ENCODE data around the gene SUV39H1.
"Not testable (repeated sequence)": the region's sequence is repeated elsewhere in the genome, so short reads cannot be mapped to it uniquely, and the experiment has no call there.

SUV39H1 gene, protein sequence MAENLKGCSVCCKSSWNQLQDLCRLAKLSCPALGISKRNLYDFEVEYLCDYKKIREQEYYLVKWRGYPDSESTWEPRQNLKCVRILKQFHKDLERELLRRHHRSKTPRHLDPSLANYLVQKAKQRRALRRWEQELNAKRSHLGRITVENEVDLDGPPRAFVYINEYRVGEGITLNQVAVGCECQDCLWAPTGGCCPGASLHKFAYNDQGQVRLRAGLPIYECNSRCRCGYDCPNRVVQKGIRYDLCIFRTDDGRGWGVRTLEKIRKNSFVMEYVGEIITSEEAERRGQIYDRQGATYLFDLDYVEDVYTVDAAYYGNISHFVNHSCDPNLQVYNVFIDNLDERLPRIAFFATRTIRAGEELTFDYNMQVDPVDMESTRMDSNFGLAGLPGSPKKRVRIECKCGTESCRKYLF

DNA sequence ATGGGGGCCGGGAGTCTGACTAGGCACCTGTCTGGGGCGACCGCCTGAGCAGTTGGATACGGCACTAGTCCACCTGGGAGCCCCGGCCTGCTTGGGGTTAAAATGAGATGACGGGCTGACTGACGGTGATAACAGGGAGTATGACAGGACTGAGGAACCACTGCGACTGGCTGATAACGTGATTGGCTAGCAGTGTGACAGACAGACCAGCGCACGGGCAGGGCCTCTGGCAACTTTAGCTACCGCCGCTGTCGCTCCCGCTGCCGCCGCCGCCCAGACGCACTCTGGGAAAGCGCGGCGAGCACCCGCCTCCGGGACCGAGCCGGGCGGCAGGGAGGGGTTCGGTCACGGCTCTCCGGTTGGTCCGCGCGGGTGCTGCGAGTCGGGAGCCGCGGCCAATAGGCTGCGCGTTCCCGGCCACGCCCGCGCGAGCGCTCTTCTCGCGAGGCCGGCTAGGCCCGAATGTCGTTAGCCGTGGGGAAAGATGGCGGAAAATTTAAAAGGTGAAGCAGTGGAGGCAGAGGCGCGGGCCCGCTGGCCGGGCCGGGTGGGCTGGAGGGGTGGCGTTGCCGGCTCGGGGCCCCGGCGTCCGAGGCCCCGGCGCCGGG, at the start of gene SUV39H1:
SUV39H1 (plus strand) TSS at position 434 of the 608 bp plus-strand sequence; CDS start at position 485, 51 bp downstream.
- DNase-seq (ENCODE audit: low read depth in 2 of 2): peak; percentile 72 to 73

DNA sequence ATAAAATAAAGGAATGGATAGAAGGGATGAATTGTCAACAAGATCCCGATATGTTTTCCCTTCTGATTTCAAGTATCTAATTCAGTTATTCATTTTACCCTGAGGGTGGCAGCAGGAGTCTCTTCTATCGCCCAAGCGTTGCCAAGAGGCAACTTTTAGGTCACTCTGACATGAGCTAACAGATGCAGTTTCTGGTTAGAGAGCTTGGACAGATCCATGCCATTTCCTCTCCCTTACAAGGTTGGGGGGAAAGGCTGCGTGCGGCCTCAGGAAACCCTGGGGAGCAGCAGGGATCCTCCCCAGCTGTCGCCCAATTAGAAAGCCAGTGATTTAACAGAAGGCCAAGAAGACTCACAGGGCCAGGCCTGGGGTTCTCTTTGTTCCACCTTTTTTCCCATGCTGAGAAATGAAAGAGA, 48.2 kb upstream of the SUV39H1 start:
- DNase-seq (ENCODE audit: low read depth in 2 of 2): no peak

DNA sequence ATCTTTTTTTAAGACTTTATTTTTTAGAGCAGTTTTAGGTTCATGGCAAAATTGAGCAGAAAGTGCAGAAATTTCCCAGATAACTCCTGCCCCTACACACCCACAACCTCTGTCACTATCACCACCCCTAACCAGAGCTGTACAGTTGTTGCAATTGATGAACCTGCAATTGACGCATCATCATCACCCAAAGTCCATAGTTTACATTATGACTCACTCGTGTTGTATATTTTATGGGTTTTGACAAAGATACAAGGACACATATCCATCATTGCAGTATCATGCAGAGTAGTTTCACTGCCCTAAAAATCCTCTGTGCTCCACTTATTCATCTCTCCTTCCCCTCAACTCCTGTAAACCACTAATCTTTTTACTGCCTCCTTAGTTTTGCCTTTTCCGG, 47.4 kb upstream of the SUV39H1 start:
- DNase-seq (ENCODE audit: low read depth in 2 of 2): no peak

DNA sequence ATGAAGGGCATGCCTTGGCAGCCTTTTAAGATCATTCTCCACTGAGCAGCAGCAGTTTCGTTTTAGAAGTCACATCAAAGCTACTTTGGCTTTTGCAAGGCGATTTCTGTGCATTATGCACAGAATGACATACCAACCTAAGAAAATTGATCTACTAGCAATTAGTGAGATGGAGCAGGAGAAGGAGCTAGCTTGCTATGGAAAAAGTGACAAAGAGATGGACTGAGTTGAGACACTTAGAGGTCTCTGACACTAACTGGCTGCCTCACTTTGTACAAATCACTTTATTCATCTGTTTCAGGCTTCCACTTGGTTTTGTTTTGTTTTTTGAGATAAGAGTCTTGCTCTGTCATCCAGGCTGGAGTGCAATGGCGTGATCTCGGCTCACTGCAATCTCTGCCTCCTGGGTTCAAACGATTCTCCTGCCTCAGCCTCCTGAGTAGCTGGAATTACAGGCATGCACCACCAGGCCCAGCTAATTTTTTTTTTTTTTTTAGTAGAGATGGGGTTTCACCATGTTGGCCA, 44.4 kb upstream of the SUV39H1 start:
- DNase-seq (ENCODE audit: low read depth in 2 of 2): not testable (repeated sequence)

DNA sequence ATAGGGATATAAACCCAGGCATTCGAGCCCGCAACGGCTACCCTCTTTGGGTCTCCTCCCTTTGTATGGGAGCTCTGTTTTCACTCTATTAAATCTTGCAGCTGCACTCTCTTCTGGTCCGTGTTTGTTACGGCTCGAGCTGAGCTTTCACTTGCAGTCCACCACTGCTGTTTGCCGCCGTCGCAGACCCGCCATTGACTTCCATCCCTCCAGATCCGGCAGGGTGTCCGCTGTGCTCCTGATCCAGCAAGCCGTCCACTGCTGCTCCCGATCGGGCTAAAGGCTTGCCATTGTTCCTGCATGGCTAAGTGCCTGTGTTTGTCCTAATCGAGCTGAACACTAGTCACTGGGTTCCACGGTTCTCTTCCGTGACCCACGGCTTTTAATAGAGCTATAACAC, 41.8 kb upstream of the SUV39H1 start:
- DNase-seq (ENCODE audit: low read depth in 2 of 2): not testable (repeated sequence)

DNA sequence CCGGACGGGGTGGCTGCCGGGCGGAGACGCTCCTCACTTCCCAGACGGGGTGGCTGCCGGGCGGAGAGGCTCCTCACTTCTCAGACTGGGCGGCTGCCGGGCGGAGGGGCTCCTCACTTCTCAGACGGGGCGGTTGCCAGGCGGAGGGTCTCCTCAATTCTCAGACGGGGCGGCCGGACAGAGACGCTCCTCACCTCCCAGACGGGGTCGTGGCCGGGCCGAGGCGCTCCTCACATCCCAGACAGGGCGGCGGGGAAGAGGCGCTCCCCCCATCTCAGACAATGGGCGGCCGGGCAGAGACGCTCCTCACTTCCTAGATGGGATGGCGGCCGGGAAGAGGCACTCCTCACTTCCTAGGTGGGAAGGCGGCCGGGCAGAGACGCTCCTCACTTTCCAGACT, 36.8 kb upstream of the SUV39H1 start:
- DNase-seq (ENCODE audit: low read depth in 2 of 2): not testable (repeated sequence)

DNA sequence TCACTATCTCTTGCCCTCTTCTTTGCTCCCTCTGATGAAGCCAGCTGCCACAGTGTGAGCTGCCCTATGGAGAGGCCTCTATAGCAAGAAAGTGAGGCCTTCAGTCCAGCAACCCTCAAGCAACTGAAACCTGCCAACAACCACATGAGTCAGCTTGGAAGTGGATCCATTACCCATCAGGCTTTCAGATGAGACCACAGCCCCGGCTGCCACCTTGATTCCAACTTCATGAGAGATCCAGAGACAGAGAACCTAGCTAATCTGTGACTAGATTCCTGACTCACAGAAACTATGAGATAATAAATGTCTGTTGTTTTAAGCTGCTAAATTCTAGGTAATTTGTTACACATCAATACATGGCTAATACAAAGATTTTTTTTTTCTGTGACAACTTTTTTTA, 33.3 kb upstream of the SUV39H1 start:
- no peak for DNase-seq (ENCODE audit: low read depth in 2 of 2)

DNA sequence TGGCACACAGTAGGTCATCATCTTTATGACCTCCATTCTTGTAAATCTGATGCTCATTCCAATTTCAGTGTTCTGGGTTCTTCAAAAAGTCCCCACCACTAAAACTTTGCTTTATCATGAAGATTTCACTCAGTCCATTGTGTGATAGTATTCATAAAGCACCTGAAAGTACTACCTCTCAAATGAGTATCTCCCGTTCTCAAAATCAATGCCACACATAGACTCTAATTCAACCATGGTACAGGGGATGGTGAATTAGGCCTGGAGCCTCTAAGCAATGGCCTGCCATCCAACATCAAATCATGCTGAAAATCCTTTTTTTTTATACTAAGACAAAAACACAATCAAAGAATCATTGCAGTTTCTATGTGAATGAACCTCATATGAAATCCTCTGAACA, 32.4 kb upstream of the SUV39H1 start:
- DNase-seq (ENCODE audit: low read depth in 2 of 2): no peak

DNA sequence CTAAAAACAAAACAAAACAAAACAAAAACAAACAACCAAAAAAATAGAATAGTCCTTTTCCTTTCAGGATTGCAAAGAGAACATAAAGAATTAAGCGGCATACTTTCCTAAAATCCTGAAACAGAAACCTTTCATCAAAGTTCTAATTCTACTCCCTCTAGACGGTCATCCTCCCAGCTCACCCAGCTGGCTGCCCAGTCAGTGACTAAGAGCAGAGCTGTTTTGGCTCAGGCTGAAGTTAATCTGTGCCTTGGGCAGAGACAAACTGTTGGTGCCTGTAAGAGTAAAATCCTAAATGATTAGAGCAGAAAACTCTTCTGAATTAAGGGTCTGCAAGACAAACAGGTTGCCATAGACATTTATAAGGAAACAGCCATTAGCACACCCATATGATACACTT, 30.5 kb upstream of the SUV39H1 start:
- DNase-seq (ENCODE audit: low read depth in 2 of 2): no peak

DNA sequence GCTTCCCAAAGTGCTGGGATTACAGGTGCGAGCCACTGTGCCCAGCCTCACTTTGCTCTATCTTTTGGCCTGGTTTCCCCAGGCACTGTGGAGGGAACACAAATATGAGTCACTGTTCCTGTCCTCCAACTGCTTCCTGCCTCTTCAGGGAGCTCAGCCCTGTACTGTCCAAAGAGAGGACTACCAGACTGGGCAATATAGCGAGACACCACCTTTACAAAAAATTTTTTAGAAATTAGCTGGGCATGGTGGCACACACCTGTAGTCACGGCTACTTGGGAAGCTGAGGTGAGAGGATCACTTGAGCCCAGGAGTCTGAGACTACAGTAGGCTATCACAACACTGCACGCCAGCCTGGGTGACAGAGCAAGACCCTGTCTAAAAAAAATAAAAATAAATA, 29.9 kb upstream of the SUV39H1 start:
- no peak for DNase-seq (ENCODE audit: low read depth in 2 of 2)

DNA sequence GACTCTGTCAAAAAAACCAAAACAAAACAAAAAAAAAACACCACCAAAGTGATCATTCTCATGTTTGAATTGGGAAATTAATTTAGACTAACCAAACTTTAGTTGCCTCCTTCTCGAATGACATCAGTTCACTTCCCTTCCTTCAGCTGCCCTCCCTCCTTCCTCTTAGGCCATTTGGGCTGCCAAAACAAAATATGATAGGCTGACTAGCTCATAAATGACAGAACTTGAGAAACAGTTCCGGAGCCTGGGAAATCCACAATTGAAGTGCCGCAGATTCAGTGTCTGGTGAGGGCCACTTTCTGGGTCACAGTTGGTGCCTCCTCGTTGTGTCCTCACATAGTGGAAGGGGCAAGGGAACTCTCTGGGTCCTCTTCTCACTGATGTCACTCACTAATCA, 29.0 kb upstream of the SUV39H1 start:
- DNase-seq (ENCODE audit: low read depth in 2 of 2): no peak

DNA sequence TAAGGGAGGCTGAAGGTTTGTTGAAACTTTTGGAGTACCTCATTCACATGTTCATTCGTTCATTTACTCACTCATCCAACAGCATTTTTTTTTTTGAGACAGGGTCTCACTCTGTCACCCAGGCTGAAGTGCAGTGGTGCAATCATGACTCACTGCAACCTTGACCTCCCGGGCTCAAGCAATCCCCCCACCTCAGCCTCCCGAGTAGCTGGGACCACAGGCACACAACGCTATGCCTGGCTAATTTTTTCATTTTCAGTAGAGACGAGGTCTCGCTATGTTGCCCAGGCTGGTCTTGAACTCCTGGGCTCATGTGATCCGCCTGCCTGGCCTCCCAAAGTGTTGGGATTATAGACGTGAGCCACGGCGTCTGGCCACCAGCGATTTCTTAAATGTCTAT, 28.3 kb upstream of the SUV39H1 start:
- not testable (repeated sequence) for DNase-seq (ENCODE audit: low read depth in 2 of 2)

DNA sequence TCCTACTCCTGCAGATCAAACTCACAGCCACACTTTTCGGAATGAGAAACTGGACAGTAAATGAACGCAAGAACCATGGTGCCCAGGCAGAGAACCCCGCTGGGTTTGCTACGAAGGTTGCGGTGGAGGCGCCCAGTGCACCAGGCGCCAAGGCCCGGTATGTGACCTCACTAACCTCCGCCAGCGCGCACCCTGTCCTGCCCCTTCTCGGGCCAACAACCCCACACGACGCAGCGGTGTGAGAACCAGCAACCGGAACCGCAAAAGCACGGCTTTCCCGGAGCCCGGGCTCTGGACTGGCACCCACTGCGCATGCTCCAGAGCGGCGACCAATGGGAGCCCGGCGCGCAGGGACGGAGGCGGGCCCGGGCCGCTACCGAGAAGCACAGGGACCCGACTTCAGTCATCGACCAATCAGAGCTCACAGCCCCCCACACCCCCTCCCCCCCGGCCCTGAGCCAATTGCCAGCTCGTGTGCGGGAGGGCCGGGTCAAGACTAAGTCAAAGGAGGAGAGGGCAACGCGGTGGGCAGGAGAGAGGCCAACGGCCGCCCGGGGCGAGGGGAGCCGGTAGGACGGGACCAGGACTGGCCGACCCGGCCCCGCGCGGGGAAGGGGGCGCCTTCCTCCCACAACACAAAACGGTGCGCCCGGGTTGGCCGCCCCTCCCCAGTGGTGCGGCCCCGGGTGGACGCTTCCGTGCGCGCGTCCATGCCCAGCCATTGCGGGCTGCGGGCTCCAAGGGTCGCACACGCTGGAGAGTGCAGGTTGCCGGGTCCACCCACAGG, 20.2 kb upstream of the SUV39H1 start:
- peak; percentile 79 for DNase-seq (ENCODE audit: low read depth in 2 of 2)

DNA sequence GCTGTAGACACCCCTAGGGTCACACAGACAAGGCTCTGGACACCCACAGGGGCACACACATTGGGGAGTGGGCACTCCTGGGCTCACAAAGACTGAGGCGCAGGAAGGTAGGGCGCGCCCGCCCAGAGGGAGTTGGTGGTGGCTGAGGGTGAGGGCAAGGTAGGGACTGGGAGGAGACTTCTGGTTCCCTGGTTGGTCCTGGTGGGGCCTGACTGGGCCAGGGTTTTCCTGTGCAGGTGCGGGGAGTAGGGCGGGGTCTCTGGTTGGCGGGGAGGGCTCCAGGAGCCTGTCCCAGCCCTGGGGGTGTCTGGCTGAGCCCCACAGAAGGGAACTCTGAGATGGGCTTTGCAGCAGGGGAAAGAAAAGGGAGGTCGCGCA, 19.7 kb upstream of the SUV39H1 start:
- DNase-seq (ENCODE audit: low read depth in 2 of 2): no peak

DNA sequence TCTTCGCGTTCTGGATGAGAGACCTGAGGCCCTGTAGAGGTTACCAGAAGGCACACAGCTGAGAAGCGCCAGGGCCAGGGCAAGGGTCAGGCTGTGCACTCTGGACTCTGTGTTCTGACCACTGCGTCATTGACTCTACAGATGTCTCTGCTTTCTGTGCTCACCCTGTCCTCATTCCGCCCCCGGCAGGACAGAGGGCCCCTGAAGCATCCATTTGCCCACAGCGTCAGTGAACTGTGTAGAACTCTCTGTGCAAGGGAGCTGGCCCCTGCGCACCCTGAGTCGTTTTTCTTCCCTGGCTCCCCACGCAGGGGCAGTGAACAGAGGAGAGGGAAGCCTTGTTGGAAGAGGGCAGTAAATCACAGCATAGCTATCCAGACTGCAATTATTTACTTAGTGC, 19.0 kb upstream of the SUV39H1 start:
- DNase-seq (ENCODE audit: low read depth in 2 of 2): no peak

DNA sequence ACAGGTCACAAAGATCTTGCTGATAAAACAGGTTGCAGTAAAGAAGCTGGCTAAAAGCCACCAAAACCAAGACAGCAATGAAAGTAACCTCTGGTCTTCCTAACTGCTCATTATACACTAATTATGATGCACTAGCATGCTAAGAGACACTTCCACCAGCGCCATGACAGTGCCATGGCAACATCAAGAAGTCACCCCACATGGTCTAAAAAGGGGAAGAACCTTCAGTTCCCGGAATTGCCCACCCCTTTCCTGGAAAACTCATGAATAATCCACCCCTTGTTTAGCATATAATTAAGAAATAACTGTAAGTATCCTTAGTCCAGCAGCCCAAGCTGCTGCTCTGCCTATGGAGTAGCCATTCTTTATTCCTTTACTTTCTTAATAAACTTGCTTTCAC, 16.1 kb upstream of the SUV39H1 start:
- not testable (repeated sequence) for DNase-seq (ENCODE audit: low read depth in 2 of 2)

DNA sequence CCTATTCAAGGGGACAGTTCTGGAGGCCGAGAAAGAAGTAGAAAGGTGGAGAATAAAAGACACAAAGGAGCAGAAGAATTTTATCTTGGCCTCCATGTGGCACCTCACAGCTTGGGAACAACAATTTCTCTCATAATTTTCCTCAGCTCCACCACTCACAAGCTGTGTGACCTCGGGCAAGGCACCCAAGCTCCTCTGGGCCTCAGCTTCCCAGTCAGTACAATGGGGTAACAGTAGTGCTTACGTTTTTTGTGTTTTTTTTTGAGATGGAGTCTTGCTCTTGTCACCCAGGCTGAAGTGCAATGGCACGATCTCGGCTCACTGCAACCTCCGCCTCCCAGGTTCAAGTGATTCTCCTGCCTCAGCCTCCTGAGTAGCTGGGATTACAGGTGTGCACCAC, 15.6 kb upstream of the SUV39H1 start:
- not testable (repeated sequence) for DNase-seq (ENCODE audit: low read depth in 2 of 2)

DNA sequence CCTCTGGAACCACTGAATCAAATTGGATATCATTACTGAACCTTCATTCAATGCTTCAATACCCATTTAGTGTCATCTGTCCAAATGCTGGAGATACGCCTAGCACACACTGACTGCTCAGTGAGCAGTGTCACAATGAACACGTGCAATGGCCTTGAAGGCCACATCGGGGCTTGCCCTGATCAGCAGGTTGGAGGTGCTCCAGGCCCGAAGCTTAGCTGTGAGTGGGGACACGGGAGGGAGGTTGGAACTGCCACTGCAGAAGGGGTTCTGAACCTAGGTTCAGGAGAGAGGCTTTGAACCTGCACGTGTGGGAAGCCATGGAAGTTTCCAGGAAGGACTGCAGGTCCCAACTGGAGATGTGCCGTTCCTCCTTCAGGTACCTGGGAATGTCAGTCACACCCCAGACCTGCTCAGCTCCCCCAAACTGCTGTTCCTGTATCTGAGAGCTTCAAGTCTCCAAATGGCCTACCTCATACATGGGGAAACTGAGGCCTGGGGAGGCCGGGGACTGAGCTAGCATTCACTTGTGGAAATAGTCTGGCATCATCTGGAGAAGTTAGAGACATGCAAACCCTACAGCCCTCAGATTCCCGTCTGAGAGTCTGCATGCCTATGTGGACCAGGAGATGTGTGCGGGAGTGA, 14.9 kb upstream of the SUV39H1 start:
- DNase-seq (ENCODE audit: low read depth in 2 of 2): no peak

DNA sequence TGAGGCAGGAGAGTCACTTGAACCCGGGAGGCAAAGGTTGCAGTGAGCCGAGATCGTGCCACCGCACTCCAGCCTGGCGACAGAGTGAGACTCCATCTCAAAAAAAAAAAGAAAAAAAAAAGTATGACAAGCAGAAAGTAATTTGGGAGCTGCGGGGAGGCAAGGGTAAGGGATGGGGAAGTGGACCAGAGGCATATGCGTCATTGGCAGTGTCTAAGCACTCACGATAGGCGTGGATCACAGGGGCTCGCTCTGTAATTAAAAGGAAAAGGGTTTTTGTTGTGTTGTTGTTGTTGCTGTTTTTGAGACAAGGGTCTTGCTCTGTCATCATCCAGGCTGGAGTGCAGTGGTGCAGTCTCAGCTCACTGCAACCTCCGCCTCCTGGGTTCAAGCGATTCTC, 13.7 kb upstream of the SUV39H1 start:
- DNase-seq (ENCODE audit: low read depth in 2 of 2): not testable (repeated sequence)

DNA sequence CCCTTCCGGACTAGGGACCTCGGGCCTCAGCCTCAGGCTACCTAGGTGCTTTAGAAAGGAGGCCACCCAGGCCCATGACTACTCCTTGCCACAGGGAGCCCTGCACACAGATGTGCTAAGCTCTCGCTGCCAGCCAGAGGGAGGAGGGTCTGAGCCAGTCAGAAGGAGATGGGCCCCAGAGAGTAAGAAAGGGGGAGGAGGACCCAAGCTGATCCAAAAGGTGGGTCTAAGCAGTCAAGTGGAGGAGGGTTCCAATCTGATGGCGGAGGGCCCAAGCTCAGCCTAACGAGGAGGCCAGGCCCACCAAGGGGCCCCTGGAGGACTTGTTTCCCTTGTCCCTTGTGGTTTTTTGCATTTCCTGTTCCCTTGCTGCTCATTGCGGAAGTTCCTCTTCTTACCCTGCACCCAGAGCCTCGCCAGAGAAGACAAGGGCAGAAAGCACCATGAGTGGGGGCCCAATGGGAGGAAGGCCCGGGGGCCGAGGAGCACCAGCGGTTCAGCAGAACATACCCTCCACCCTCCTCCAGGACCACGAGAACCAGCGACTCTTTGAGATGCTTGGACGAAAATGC, 13.0 kb upstream of the SUV39H1 start, which contains the start of gene WAS:
WAS (plus strand) TSS at position 389 of the 572 bp plus-strand sequence; CDS start at position 444, 55 bp downstream.
- peak; percentile 15 to 20 for DNase-seq (ENCODE audit: low read depth in 2 of 2)

DNA sequence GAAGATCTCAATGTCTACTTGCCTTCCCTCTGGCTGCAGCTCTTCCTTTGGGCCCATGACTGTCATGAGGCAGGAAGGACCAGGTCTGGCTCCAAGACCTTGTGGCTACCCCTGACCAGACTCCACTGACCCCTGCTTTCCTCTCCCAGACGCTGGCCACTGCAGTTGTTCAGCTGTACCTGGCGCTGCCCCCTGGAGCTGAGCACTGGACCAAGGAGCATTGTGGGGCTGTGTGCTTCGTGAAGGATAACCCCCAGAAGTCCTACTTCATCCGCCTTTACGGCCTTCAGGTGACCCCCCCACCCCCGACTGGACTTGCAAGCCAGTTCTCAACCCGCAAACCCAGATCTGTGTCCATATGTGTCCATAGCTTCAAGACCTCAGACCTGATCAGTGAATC, 12.4 kb upstream of the SUV39H1 start:
- no peak for DNase-seq (ENCODE audit: low read depth in 2 of 2)
